H54 (cell line): ENCODE results near the gene RLN3.

Source experiments
- DNase-seq: peaks from one replicate; pipeline ENCODE4 v3.0.0; 2011; ENCODE audit warnings: low spot score, mixed read lengths; ENCODE audit not compliant: insufficient read length
- FAIRE-seq: peaks from 3 replicates; lab custom pipeline; 2011; peaks lifted over from hg19 to GRCh38; lab: Jason Lieb, UNC
- POLR2A ChIP-seq: IDR thresholded peaks from 2 replicates; pipeline ENCODE4 v1.6.1; 2011; ENCODE audit warnings: low read depth, mild to moderate bottlenecking, low read length

RLN3 gene

GRCh38 chr19:14062558-14062855, 34.6 kb downstream of the RLN3 start:
- DNase-seq (no peak), FAIRE-seq (no peak)
- no peak for TF ChIP-seq POLR2A

GRCh38 chr19:14063105-14063504, 35.2 kb downstream of the RLN3 start:
- FAIRE-seq (no peak), DNase-seq (no peak)
- no peak for TF ChIP-seq POLR2A

DNA sequence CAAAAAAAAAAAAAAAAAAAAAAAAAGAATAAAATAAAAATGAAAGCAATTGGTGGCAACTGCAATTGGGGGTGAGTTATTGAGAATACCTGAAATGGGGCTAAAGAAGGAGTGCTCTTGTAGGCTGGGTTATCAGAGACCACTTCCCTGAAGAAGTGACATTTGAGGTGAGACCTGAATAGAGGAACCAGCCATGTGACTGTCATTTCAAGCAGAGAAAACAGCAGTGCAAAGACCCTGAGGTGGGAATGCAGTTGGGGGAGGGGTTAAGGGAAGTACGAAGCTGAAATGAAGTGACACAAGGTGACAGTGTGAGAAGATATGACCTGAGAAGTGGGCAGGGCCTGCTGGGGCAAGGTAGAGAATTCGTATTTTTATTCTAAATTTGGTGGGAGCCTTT, 38.2 kb downstream of the RLN3 start:
- DNase-seq (no peak), FAIRE-seq (no peak)

GRCh38 chr19:14070268-14071050, 42.5 kb downstream of the RLN3 start:
- FAIRE-seq (no peak), DNase-seq (no peak)
- no peak for TF ChIP-seq POLR2A

More for the DNA sequence above, 38.2 kb downstream of the RLN3 start:
- TF ChIP-seq POLR2A: no peak

DNA sequence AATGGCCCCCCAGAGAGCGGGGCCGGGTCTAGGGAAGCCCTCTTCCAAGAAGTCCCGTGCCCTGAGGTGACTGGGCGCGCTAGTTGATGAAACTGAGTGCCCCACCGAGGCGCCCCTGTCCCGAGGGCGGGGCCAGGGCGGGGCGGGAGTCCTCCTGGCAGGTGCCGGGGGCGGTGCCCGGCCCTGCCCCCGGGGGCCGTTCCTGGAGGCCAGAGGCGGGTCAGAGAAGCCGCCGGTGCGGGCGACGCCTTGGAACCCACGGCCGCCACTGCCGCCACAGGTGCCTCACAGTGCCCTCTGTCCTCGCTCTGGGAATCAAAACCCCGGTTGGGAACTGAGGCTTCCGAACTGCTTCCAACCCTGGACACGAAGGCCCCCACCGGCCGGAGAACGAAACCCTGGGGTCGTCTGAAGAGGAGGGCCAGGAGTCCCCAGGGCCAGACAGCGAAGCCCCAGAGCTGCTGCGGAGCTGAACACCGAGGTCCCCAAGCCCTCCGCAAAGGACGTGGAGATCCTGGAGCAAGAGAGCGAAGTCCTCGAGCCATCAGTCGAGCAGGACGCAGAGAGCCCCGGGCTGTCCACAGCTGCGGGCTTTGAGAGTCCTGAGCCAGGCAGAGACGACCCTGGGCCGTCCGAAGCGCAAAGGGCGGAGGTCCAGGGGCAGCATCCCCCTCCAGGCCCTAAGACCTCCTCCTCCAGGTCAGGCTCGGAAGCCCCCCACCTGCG, 44.8 kb downstream of the RLN3 start, which contains the start of gene MISP3:
TSS of gene MISP3 (plus strand) at position 252 of the 726 bp plus-strand sequence. CDS start 524 bp downstream, outside the sequence.
- DNase-seq (no peak), FAIRE-seq (no peak)
- no peak for TF ChIP-seq POLR2A

- FAIRE-seq (no peak), DNase-seq (no peak)
- no peak for TF ChIP-seq POLR2A
These were observed 45.4 kb downstream of the RLN3 start for GRCh38 chr19:14073261-14073924.

GRCh38 chr19:14073925-14074838, 46.2 kb downstream of the RLN3 start:
- TF ChIP-seq POLR2A: no peak
- DNase-seq (no peak), FAIRE-seq (no peak)

- FAIRE-seq (no peak), DNase-seq (no peak)
- TF ChIP-seq POLR2A: no peak
These were observed 50.5 kb downstream of the RLN3 start for GRCh38 chr19:14078411-14078810.
